Astrocyte of the hippocampus (primary cell): ENCODE data around the gene UBE2D2.
"Not testable (repeated sequence)": the region's sequence is repeated elsewhere in the genome, so short reads cannot be mapped to it uniquely, and the experiment has no call there.

ENCODE experiments used
- DNase-seq: peaks from one replicate; pipeline ENCODE4 v3.0.0; 2011; ENCODE audit warnings: low read depth, low spot score

The UBE2D2 gene

DNA sequence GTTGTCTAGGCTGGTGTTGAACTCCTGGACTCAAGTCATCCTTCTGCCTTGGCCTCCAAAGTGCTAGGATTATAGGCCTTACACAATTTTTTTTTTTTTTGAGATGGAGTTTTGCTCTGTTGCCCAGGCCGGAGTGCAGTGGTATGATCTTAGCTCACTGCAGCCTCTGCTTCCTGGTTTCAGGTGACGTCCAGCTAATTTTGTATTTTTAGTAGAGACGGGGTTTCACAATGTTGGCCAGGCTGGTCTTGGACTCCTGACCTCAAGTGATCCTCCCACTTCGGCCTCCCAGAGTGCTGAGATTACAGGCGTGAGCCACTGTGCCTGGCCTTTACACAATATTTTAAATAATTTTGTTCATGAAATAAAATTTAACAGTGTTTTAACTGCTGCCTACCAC is 21.0 kb downstream of the UBE2D2 start:
- DNase-seq: not testable (repeated sequence)

DNA sequence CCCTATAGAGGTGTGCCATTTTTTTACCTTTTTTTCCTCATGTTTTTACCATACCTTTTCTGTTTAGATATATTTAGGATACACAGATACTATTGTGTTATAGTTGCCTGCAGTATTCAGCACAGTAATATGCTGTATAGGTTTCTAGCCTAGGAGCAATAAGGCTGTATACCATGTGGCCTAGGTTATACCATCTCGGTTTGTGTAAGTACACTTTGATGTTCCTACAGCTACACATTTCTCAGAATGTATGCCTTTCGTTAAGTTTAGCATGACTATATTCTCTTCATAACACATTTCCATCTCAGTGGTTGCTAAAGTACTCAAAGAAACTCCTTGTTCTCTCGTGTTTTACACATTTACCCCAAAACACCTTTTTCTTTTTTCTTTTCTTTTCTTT is 23.0 kb downstream of the UBE2D2 start:
- DNase-seq: no peak

DNA sequence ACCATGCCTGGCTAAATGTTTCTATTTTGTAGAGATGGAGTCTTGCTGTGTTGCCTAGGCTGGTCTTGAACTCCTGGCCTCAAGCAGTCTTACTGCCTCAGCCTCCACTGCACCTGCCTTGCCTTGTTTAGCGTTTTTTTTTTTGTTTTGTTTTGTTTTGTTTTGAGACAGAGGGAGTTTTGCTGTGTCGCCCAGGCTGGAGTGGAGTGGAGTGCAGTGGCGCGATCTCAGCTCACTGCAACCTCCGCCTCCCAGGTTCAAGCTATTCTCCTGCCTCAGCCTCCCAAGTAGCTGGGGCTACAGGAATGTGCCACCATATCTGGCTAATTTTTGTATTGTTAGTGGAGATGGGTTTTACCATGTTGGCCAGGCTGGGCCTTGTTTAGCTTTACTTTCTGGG is 27.0 kb downstream of the UBE2D2 start:
- DNase-seq: not testable (repeated sequence)

DNA sequence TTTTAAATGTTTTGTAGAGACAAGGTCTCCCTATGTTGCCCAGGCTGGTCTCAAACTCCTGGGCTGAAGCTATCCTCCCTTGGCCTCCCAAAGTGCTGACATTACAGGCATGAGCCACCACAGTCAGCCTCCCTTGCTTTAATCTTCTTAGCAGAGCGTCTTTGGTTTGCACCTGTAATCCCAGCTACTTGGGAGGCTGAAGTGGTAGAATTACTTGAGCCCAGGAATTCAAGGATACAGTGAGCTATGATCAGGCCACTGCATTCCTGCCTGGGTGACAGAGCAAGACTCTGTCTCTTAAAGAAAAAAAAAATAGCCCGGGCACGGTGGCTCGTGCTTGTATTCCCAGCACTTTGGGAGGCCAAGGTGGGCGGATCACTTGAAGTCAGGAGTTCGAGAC is 27.8 kb downstream of the UBE2D2 start:
- no peak for DNase-seq

DNA sequence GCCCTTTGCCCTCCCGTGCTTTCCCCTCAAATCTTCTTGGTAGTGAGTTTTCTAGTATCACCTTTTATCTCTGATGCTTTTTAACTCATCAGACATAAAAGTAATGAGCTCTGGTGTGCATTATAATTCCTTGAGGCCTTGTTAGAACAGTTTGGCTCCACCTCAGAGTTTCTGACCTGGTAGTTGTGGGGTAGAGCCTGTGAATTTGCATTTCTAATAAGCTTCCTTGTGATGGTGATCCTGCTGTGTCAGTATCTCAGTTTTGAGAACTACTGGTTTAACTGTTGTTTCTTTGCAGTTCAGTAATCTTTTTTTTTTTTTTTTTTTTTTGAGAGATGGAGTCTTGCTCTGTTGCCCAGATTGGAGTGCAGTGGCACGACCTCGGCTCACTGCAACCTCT is 31.1 kb downstream of the UBE2D2 start:
- no peak for DNase-seq

DNA sequence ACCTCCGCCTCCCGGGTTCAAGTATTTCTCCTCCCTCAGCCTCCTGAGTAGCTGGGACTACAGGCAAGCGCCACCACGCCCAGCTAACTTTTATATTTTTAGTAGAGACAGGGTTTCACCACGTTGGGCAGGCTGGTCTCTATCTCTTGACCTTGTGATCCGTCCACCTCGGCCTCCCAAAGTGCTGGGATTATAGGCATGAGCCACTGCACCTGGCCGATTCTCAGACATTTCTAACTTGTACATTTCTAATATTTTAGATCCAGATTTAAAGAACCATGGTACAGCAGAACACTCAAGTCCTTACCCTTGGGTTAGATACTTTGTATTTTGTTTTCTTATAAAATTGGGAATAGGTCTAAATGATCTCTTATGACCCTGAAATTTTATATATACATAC is 31.9 kb downstream of the UBE2D2 start:
- DNase-seq: not testable (repeated sequence)

DNA sequence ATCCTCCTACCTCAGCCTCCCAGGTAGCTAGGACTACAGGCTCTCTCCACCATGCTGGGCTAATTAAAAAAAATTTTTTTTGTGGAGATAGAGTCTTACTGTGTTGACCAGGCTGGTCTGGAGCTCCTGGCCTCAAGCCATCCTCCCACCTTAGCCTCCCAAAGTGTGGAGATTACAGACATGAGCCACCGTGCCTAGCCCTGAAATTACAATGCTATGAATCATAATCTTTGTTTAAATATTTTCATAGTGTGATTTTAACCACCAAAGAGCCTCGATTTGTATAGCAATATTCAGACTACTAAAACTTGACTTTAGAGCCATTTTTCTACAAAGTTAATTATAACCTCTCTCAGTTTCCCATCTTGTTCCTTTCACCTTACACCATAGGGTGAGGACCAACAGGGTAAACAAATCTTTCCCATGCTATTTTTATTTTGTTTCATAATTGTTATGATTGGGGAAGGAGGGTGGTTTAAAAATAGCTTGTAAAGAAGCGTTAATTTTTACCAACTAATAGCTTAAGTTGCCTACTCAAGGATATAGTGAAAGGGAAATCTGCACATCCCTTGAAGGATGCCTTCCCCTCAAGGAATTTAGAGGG is 32.7 kb downstream of the UBE2D2 start:
- peak; percentile 39 for DNase-seq

DNA sequence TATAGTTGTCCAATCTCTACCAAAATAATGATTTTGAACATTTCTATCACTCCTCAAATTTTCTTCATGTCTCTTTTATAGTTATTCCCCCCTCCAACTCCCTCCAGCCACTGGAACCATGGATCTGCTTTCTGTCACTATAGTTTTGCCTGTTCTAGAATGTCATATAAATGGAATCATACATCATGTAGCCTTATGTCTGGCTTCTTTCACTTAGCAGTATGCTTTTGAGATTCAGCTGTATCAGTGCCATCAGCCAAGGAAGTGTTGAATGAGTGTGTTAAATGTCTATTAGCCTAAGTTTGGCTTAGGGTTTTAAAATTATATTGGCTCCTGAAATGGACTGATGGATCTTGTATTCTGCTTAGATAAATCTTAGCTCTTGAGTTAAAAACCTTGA is 36.0 kb downstream of the UBE2D2 start:
- DNase-seq: no peak

DNA sequence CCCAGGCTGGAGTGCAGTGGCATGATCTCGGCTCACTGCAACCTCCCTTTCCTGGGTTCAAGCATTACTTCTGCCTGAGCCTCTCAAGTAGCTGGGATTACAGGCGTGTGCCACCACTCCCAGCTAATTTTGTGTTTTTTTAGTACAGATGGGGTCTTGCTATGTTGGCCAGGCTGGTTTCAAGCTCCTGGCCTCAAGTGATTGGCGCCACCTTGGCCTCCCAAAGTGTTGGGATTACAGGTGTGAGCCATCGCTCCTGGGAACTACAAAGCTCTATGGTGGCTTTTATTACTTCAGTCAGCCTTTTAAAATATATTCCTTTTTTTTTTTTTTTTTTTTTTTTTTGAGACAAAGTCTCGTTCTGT is 37.4 kb downstream of the UBE2D2 start:
- not testable (repeated sequence) for DNase-seq

DNA sequence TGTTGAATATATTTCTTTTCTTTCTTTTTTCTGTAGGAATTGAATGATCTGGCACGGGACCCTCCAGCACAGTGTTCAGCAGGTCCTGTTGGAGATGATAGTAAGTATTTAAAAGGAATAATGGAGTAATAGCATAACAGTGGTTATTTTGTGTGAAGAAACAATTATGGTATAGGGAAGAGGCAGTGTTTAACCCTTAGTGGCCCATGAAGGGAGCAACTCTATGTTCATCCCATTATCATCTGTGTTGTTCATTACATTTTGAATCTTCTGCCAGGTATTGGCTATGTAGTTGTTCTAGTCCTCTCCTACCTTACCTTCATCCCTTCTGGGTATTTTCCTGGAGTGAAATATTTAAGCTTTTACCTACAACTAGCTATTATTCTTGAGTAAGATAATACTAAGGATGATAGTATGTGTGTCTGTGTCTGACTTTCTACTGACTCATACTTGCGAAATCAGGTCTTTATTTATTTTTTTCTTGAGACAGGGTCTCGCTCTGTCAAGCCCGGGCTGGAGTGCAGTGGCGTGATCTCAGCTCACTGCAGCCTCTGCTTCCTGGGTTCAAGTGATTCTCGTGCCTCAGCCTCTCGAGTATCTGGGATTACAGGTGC is 39.3 kb downstream of the UBE2D2 start:
- no peak for DNase-seq

DNA sequence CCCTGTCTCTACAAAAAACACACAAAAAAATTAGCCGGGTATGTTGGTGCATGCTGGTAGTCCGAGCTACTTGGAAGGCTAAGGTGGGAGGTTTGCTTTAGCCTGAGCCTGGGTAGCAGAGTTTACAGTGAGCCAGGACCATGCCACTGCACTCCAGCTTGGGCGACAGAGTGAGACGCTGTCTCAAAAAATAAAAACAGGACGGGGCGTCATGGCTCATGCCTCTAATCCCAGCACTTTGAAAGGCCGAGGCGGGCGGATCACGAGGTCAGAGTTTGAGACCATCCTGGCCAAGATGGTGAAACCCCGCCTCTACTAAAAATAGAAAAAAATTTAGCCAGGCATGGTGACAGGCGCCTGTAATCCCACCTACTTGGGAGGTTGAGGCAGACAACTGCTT is 40.3 kb downstream of the UBE2D2 start:
- DNase-seq: no peak

DNA sequence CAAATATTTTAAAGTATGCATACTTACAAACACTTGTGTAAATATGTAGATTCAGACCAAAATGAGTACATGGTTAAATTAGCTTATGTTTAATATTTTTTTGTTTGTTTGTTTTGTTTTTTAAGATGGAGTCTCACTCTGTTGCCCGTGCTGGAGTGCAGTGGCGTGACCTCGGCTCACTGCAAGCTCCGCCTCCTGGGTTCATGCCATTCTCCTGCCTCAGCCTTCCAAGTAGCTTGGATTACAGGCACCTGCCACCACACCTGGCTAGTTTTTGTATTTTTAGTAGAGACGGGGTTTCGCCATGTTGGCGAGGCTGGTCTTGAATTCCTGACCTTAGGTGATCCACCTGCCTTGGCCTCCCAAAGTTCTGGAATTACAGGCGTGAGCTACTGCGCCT is 40.8 kb downstream of the UBE2D2 start:
- DNase-seq: not testable (repeated sequence)

DNA sequence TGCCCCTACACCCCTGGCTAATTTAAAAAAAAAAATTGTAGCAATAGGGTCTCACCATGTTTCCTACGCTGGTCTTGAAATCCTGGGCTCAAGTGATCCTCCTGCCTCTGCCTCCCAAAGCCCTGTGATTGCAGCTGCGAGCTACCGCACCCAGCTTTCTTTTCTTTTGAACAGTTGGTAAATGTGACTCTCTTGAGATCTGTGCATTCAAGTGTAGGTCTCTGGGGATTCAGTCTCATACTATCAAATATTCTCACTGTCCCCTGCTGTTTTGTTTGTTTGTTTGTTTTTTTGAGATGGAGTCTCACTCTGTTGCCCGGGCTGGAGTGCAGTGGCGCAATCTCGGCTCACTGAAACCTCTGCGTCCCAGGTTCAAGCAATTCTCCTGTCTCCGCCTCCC is 44.7 kb downstream of the UBE2D2 start:
- no peak for DNase-seq

DNA sequence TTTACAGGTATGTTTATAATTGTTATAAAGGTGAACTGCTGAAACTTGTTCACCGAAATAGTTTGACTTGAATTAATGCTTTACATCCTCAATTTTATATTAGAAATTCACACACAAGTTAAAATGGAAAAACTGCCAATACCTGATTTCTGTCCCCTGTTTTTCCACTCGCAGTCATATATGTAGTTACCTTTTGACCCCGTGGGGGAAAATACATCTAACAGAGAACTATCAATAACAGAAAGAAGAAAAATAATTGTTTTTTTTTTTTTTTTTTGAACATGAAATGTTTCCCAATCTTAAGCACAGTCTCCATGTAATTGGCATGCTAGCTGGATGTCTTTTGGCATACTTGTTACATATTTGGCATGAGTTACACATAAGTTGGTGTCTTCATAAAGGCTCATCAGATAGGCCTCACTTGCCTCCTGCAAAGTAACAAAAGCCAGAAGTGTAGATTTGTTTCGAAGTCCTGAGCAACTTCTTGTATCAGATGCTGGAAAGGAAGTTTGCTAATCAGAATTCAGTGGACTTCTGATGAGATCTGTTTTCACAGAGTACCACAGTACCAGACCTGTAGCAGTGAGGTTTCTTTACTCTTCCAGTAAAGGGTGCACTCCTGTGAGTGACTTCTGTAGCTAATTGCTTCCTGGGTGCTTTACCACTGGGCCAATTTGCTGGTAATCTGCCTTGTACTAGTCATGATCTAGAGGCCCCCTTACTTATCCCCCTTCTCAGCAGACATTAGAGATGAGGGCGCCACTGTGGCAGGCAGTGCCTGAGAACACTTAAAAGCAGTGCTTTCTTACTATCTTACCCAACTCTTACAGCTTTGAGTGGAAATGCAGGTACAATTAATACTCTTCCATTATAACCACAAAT is 50.8 kb downstream of the UBE2D2 start:
- DNase-seq: no peak

DNA sequence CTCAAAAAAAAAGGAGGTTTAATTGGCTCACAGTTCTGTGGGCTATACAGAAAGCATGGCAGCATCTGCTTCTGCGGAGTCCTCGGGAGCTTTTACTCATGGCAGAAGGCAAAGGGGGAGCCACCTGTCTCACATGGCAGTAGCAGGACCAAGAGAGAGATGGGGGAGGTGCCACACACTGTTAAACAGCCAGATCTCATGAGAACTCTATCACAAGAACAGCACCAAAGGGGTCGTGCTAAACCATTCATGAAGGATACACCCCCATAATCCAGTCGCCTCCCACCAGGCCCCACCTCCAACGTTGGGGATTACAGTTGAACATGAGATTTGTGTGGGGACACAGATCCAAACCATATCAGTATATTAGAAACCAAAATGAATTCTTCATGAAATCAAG is 58.7 kb downstream of the UBE2D2 start:
- DNase-seq: no peak

DNA sequence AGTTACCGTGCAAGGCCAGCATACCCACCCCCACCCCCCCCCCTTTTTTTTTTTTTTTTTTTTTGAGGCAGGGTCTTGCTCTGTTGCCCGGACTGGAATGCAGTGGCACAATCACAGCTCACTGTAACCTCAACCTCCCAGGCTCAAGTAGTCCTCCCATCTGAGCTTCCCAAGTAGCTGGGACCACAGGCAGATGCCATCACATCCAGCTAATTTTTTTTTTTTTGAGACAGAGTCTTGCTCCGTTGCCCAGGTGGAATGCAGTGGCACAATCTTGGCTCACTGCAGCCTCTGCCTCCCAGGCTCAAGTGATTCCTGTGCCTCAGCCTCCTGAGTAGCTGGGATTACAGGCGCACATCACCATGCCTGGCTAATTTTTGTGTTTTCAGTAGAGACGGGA is 64.3 kb downstream of the UBE2D2 start:
- DNase-seq: not testable (repeated sequence)

DNA sequence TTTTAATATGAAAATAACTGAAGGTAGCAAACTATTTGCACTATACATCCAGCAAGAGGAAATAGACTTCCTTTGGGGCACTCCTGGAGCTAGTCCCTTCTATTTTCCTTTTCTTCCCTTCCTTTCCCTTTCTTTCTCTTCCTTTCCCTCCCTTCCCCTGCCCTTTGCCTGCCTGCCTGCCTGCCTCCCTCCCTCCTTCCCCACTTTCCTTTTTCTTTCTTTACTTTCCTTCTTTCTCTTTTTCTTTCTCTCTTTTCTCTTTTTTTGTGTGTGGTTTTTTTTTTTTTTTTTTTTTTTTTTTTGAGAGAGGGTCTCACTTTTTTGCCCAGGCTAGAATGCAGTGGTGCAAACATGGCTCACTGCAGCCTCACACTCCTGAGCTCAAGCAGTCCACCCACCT is 69.7 kb downstream of the UBE2D2 start:
- no peak for DNase-seq

DNA sequence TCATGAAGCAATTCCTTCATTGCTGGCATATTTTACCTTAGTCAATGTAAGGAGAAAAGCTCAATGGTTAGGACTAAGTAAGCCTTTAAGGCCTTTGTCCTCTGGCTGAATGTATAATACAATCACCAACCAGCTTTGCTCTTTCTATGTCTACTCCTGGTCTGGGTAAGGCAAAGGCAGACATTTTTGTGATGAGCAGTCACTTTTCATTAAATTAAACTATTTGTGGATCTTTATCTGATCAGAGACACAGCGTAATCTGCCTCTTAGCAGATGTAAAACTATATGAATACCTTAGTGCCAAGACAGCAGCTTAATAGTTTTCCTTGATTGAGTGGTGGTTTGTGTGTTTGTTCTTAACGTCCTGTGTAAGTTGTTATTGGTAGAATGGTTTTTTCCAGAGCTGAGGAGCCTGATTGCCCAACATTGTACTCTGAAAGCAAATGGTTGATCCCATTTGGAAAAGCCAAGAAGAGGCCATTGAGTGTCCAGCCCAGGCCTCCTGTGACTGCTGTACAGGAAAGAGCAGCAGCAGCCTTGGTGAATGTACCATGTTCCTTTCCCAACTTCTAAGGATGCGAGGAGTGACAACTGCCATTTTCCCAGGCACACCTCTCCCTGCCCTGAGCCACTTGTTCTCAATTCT is 70.5 kb downstream of the UBE2D2 start:
- DNase-seq: no peak

DNA sequence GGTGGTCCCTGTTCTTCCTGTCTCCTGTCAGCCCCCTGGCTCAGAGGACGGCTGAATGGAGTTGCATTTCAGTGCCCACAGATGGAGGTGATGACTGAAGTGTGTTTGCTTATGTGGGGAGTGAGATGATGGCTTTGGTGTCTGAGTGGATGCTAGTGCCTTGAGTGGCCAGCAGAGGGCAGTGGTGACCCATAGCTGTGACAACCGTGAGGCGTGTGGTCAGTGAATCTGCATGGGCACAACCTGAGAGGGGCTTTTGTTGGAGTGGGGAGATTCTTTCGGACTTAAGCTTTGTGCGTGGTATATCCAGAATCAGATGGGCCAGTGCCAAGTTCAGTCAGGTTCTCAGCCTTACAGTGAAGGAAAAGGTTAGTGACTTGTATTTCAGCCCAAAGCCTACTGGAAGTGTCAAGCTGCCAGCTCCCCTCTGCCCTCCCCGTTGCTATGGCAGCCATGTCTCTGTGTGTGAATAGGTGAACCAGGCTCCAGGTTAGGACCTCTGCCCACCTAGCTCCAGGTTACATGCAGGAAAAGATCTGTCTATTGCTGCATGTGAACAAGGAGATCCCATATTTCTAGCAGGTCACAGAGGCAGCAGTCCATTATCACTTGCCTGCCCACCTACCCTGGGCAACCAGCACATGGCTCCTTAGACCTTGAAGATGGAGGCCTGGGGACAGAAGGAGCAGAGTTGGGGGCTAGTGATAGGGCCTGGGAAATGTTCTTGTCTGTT is 72.3 kb downstream of the UBE2D2 start:
- DNase-seq: peak; percentile 89

DNA sequence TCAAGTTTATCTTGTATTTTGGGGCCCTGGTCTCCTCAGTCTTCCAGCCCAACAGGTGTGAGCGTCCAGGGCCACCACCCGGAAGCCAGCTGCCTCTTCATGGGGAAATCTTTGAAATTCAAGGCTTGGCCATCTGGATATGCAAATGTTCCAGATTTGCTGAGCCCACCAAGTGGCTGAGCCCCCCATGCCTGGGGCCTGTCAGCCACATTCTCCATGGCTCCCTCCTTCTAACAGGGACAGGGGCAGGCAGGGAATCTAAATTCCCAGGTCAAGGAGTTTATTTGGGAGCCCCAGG is 72.8 kb downstream of the UBE2D2 start:
- DNase-seq: no peak

DNA sequence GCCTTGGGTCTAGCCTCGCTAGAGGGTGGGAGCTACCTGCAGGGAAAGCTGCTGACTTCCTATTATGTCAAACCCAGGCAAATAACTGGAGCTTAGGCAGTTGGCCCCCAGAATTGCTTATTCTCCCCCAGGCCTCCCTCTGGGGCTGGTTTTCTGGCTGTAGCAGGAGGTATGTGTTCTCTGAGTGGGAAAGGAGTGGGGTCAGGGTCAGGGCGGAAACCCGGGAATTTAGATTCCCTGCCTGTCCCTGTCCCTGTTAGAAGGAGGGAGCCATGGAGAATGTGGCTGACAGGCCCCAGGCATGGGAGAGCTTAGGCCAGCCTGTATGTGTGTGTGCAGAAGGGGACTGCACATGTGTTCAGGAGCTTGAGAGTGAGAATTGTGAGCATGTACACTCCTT is 73.4 kb downstream of the UBE2D2 start:
- no peak for DNase-seq

DNA sequence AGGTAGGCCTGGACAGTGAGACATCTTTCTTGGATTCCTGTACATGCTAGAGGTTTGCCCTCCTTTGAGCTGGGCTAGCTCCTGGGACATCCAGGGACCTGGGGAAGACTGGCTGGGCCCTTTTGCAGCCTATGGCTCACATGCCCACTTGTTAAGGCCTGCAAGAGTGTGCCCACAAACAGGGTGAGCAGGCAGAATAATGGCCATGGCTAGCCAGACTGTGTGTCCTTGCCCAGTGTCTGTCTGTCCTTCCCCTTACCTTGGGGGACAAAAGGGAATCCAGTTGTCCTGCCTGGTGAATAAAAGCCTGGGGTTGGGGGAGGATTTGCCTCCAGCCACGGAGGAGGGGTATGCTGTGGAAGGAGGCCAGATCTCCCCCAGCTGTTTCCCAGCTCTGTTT is 74.1 kb downstream of the UBE2D2 start:
- DNase-seq: no peak
